NCI-H82 (cell line): Measurements from ENCODE around the gene LYPLA2.
"Not testable (repeated sequence)": the region's sequence is repeated elsewhere in the genome, so short reads cannot be mapped to it uniquely, and the experiment has no call there.

Source experiments
- DNase-seq: peaks from one replicate; lab custom pipeline; 2025; lab: John Stamatoyannopoulos, UW

The LYPLA2 gene

GRCh38 chr1:23779826-23780371, 11.0 kb upstream of the LYPLA2 start:
- DNase-seq = no peak

DNA sequence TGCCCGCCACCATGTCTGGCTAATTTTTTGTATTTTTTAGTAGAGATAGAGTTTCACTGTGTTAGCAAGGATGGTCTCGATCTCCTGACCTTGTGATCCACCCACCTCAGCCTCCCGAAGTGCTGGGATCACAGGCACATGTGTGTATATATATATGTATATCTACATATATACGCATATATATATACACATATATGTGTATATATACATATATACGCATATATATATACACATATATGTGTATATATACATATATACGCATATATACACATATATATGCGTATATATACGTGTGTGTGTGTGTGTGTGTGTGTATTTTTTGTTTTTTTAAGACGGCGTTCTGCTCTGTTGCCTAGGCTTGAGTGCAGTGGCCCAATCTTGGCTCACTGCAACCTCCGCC, 7.8 kb upstream of the LYPLA2 start:
- DNase-seq = not testable (repeated sequence)

- DNase-seq = no peak
Observed at GRCh38 chr1:23784846-23785245, 6.1 kb upstream of the LYPLA2 start.

GRCh38 chr1:23787701-23788100, 3.2 kb upstream of the LYPLA2 start:
- DNase-seq = no peak

DNA sequence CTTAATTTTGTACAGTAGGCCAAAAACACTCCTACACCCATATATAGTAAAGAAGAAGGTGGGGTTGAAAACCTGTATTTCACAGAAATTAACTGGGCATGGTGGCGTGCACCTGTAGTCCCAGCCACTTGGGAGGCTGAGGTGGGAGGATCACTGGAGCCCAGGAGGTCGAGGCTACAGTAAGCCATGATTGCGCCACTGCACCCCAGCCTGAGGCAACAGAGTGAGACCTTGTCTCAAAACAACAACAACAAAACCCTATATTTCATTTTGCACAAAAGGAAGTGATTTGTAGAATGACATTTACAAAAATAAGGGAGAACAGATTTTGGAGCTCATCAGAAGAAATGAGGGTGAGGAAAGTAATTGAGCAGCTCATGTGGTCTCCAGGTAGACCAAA, 2.2 kb upstream of the LYPLA2 start:
- DNase-seq = no peak

DNA sequence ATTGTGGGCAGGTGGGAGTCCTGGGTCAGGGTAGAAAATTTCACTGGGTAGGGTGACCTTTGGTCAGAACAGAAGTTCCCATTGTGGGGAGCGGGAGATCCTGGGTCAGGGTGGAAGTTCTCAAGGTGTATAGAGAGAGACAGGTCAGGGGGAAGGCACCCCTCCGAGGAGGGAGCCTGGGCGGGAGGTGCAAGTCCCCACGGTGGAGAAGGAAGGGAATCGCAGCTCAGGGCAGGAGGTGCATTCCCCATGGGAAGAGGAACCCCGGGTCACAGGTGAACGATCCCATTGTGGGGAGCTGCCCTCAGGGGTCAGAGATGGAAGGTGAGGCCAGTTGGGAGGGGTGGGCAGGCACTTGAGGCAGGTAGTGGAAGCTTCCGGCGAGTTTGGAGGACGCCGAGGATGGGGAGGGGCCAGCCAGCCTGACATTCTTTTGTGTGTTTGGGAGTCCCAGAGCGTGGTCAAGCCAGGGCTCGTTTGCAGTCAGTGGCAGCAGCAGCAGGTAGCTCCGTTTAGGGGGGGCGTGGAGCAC, 637 bp downstream of the LYPLA2 start:
- peak; percentile 58 for DNase-seq

GRCh38 chr1:23792151-23792945, 1.4 kb downstream of the LYPLA2 start:
- no peak for DNase-seq

- DNase-seq = peak; percentile 36
Observed at GRCh38 chr1:23793018-23793781, 2.3 kb downstream of the LYPLA2 start.

DNA sequence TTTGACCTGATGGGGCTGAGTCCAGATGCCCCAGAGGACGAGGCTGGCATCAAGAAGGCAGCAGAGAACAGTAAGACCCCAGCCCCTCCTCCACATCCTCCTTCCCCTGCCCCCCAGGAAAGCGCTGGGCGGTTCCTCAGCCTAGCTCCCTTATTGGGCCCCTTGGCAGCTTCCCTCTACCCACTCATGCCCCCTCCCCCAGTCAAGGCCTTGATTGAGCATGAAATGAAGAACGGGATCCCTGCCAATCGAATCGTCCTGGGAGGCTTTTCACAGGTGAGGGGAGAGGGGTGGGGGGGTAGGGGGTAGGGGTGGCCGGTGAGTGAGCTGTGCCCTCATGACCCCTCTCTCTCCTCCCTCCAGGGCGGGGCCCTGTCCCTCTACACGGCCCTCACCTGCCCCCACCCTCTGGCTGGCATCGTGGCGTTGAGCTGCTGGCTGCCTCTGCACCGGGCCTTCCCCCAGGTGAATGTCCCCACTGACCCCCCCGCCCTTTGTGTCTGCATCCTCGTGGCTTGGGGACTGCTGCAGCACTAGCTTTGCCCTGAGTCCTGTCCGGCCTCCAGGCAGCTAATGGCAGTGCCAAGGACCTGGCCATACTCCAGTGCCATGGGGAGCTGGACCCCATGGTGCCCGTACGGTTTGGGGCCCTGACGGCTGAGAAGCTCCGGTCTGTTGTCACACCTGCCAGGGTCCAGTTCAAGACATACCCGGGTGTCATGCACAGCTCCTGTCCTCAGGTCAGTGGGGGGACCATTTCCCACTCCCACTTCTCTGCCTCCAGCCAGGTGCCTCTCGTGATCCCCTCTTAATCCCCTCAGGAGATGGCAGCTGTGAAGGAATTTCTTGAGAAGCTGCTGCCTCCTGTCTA, 3.2 kb downstream of the LYPLA2 start:
- DNase-seq = peak; percentile 25

DNA sequence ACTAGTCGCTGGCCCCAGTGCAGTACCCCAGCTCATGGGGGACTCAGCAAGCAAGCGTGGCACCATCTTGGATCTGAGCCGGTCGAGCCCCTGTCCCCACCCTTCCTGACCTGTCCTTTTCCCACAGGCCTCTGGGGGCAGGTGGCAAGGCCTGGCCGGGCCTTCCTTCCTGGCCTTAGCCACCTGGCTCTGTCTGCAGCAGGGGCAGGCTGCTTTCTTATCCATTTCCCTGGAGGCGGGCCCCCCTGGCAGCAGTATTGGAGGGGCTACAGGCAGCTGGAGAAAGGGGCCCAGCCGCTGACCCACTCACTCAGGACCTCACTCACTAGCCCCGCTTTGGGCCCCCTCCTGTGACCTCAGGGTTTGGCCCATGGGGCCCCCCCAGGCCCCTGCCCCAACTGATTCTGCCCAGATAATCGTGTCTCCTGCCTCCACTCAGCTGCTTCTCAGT, 3.8 kb downstream of the LYPLA2 start:
- not testable (repeated sequence) for DNase-seq

- no peak for DNase-seq
Observed at GRCh38 chr1:23795676-23796465, 4.9 kb downstream of the LYPLA2 start.

DNA sequence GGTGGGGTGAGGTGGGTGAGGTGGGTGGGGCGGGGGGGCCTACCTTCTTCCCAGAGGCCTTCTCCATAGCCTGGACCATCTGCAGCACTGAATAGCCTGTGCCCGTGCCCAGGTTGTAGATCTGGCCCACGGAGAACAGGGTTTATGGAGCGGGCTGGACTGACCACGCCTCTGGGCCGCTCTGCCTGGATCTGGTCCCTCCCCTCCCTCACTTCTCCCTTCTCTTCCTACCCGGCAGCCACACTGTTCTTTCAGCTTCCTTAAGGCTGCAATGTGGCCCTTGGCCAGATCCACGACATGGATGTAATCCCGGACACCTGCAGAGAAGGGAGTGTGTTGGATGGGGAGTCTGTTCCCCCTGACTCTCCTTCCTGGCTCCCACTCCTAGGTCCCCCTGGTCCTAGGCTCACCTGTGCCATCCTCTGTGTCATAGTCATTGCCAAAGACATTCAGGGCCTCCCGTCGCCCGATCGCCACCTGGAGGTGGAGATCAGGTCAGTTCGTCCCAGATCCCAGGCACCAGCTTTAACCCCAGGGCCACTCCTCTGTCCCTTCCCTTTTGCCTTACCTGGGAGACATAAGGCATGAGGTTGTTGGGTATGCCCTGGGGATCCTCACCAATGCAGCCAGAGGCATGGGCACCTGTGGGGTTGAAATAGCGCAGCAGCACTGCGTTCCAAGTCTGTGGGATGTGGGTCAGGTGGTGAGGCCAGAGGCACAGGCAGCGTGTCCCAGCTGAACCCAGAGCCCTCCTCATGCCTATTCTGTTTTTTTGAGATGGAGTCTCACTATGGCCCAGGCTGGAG, 5.7 kb downstream of the LYPLA2 start:
- no peak for DNase-seq

GRCh38 chr1:23797478-23798448, 6.8 kb downstream of the LYPLA2 start:
- DNase-seq = no peak

GRCh38 chr1:23798662-23799142, 7.8 kb downstream of the LYPLA2 start:
- DNase-seq = peak; percentile 25

DNA sequence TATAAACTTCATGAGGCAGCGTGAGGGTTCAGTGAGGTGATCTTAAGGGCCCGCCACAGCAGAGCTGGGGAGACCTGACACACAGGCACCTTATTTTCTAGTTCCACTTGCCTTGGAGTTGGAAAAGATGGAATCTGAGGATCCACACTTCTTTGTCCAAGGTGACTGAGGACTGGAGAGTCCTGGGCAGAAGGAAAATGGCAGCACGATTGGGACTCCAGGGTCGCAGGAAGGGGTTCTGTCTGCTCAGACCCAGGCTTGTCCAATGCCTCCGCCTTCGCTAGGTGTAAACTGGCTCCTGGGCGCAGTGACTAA, 8.3 kb downstream of the LYPLA2 start:
- no peak for DNase-seq

- DNase-seq = peak; percentile 39
Observed at GRCh38 chr1:23799570-23800399, 8.8 kb downstream of the LYPLA2 start.

DNA sequence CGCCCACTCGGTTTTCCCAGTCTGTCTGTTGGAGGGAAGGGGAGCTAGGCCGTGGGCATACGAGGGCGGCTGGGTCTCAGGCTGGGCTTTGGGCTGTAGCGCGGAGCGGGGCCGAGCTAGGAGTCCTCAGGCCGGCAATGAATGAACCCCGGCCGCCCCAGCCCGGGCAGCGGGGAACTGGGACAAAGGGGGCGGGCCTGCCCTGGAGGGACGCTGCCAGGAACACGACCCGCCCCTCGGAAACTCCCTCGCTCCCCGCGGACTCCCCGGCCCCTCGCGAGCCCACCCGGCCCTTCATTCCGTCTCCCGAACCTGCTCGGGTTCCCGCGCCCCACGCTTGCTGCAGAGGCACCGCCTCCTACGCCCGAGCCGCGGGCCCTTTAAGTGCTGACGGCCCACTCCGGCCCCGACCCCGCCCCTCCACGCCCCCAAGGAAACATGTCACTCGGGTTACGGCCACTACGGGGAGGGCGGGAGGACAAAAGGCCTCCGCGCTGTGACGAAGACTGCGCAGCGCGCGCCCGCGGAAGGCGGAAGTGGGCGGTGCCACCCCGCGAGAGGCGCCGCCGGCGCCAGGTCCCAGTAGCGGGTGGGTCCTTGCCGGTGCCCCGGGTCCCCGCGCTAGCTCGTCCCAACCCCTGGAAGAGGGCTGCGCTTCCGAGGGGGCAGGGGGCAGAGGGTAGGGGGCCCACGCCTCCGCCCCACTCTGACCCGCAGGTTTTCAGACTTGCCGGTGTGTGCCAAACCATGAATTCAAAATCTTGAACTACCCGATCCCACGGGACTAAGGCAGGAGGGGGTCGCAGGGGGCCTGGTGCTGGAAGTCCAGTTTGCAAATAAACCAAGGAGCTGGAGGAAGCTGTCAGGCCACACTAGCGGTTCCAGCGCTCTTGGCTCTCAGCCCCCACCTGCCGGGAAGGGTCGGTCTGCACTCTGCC, 9.7 kb downstream of the LYPLA2 start, which contains the start of gene GALE:
TSS of gene GALE (minus strand) at position 355 of the 938 bp plus-strand sequence. CDS start 1,747 bp downstream, outside the sequence.
- peak; percentile 97 for DNase-seq
